GM06990 (cell line): ENCODE results near the gene DAPK1.
"Not testable (repeated sequence)": the region's sequence is repeated elsewhere in the genome, so short reads cannot be mapped to it uniquely, and the experiment has no call there.

Source experiments
- DNase-seq: peaks from one replicate; pipeline ENCODE4 v3.0.0-alpha.2; 2011; ENCODE audit not compliant: insufficient read length; ENCODE audit errors: extremely low read depth
- H3K27me3 ChIP-seq: replicated peaks from 2 replicates; pipeline ENCODE4 v1.6.0; 2011; ENCODE audit warnings: low read length; ENCODE audit not compliant: control insufficient read depth, insufficient read depth
- H3K36me3 ChIP-seq: 2 replicates; pipeline ENCODE4 v1.5.1; 2011; ENCODE audit warnings: low read length; ENCODE audit not compliant: control insufficient read depth, insufficient read depth
- H3K4me3 ChIP-seq: replicated peaks from 2 replicates; pipeline ENCODE4 v1.5.1; 2011; ENCODE audit warnings: low read depth, mild to moderate bottlenecking, control low read depth, low read length
- CTCF ChIP-seq: IDR thresholded peaks from 2 replicates; pipeline ENCODE4 v1.5.1; 2011; ENCODE audit warnings: low read length, control low read depth, mild to moderate bottlenecking, inconsistent platforms; ENCODE audit not compliant: insufficient read depth, poor library complexity, severe bottlenecking

Gene DAPK1

GRCh38 chr9:87739546-87739945 is 241.9 kb downstream of the DAPK1 start:
- Histone ChIP-seq H3K4me3 (no peak overlapping the region), H3K27me3 (no peaks in the 10 kb centered on the region), H3K36me3 (no peaks in the 10 kb centered on the region)
- no peak for DNase-seq
- no peak for TF ChIP-seq CTCF

DNA sequence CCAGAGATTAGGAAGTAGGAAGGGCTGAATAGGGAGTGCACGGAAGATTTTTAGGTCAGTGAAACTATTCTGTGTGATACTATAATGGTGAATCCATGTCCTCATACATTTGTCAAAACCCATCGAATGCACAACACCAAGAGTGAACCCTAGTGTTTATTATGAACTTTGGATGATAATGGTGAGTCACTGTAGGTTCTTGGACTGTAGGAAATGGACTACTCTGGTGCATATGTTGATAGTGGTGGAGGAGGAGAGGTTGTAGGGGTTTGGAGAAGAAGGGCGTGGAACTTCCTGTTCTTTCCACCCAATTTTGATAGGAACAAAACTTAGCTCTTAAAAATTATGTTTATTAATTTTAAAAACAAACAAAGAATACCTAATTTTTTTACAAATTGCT is 242.5 kb downstream of the DAPK1 start:
- no peak for DNase-seq
- TF ChIP-seq CTCF, result no peak
- no peaks in the 10 kb centered on the region for H3K27me3 ChIP-seq
- no peak overlapping the region for H3K4me3 ChIP-seq
- no peaks in the 10 kb centered on the region for H3K36me3 ChIP-seq

- Histone ChIP-seq H3K4me3 (no peak overlapping the region), H3K27me3 (no peaks in the 10 kb centered on the region), H3K36me3 (no peaks in the 10 kb centered on the region)
- TF ChIP-seq CTCF, result no peak
- DNase-seq, result no peak
Measured at GRCh38 chr9:87741326-87741725, 243.7 kb downstream of the DAPK1 start.

DNA sequence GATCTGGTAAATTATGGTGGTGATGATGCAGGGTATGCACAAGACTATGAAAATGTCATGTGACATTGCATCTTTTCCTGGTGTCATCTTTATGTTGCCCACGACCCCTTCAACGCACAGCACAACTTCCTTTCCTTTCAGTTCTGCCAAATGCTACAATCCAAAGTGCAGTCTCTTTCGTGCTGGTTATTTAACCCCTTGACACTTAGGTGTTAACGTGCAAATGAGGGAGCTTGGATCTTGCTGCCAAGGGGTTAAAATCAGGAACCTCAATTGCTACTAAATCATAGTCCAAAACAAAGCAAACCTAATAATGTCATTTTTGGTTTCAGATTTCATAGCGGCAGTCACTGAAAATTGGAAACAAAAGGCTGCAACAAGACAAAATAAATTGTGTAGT is 244.2 kb downstream of the DAPK1 start:
- H3K4me3 ChIP-seq, result no peak overlapping the region
- TF ChIP-seq CTCF, result no peak
- no peak for DNase-seq
- no peaks in the 10 kb centered on the region for H3K27me3 ChIP-seq
- no peaks in the 10 kb centered on the region for H3K36me3 ChIP-seq

- TF ChIP-seq CTCF, result no peak
- no peak for DNase-seq
- Histone ChIP-seq H3K27me3 (no peaks in the 10 kb centered on the region), H3K4me3 (no peak overlapping the region), H3K36me3 (no peaks in the 10 kb centered on the region)
Measured at GRCh38 chr9:87742813-87743428, 245.3 kb downstream of the DAPK1 start.

DNA sequence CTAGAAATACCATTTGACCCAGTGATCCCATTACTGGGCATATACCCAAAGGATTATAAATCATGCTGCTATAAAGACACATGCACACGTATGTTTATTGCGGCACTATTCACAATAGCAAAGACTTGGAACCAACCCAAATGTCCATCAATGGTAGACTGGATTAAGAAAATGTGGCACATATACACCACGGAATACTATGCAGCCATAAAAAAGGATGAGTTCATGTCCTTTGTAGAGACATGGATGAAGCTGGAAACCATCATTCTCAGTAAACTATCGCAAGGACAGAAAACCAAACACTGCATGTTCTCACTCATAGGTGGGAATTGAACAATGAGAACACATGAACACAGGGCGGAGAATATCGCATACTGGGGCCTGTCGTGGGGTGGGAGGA is 246.6 kb downstream of the DAPK1 start:
- DNase-seq, H3K36me3 ChIP-seq, H3K4me3 ChIP-seq, H3K27me3 ChIP-seq: not testable (repeated sequence)
